Kasumi-1 (cell line): ENCODE data around the gene GTF2F2.
"Not testable (repeated sequence)": the region's sequence is repeated elsewhere in the genome, so short reads cannot be mapped to it uniquely, and the experiment has no call there.

Experiments used
- DNase-seq, 2 experiments: peaks; one replicate each; lab custom pipeline; 2025; lab: John Stamatoyannopoulos, UW

Gene GTF2F2

DNA sequence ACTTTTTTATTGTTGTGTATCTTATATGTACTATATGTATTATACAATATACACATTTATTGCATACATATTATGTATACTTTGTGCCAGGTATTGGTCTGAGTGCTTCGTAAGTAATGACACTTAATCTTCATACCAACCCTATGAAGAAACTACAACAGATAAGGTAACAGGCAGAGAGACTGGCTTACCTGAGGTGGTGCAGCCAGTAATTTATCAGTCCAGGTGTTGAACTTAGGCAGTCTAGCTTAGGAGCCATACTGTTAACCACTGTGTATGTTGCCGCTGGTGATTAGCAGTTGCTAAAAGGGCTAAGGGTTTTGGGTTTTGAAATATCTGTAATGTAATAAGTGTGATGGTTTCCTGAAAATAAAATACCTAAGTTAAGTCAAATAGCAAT is 134.1 kb downstream of the GTF2F2 start:
- DNase-seq, result no peak

DNA sequence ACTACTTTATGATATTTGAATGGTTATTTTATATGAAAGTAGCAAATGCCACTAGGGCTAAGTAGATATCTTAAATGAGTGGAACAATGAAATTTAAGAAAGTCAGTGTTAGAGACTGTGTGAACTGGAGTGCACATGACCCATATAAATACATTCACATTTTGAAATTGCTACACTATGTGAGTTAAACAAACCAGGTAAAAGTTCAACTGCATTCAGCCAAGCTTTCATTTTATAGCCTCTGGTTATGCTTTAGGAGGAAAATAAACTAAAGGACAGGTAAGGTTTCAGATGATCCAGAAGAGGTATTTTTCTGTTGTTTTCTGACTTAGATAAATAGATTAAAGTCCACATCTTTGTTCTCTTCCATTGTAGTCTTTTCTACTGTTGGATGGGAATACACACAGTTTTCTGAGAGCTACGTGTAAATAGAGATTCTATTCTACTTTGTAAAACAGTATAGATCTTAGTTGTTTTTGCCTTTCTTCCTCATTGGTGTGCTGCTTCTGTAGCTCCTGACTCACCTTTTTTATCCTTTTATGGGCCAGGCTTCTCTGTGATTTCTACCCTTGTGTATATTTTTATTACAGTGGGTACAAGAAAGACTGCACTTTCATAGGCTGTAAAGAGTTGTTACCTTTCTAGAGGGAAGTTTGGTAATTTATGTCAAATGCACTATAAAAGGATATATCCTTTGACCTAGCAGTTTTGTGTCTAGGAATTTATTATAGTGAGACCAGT is 135.1 kb downstream of the GTF2F2 start:
- no peak for DNase-seq

DNA sequence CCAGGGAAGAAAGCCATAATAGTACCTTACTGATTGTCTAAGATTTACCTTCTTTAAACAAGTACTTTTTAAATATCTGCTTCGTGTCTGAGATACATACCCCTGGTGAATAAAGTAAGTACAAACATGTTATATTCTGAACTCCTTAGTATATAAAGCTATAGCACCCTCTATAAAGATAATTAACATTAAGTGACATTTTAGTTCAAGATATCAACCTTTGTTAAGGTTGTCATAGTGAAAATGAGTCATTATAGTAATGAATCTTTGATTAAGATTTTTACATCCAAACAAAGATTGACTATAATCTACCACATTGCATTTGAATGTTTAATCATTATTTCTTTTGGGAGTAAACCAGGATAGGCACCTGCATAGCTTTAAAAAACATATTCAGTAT is 135.9 kb downstream of the GTF2F2 start:
- DNase-seq, result no peak

DNA sequence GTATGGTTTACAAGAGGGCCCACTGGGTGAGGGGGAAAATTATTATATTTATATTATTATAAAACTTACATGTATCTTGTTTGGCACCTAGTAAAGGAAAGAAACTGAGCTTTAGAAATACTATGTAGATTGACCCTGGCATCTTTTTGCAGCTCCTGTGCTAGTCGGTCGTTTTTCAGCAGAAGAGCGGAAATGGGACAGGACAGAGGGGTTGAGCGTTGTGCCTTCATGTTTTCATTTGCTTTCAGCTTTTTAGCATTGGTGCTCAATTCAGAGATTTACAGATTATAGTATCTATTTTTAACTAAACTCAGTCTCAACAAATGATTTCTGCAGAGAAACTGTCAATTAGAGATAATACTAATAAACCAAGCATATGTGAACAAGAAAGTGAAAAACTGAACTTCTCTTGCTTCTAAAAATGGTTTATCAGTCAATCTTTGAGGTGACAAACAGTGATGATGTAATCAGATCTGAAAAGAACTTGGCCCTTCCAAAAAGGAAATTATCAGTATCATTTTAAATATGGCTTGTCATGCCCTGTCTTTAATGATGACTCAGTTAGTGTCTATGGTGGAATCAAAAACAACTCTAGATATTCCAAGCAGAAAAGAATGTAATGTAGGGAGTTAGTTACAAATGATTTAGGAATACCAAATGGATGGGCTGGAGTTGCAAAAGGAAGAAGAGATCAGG is 137.5 kb downstream of the GTF2F2 start:
- DNase-seq, result no peak

DNA sequence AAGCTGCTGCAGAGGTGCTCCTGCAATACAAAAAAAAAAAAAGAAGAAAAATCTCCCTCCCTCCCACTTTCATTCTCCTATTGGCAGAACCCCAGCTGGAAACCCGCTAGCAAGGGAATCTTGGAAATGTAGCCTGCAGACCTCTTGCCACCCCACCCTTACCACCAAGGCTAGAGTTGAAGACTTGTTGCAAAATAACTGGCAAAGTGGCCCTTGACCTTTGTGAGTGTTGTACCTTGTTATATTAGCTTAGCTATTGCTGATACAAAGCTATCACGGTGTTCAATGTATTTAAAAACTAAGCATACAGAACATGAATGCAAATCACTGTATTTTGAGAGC is 138.0 kb downstream of the GTF2F2 start:
- no peak for DNase-seq

DNA sequence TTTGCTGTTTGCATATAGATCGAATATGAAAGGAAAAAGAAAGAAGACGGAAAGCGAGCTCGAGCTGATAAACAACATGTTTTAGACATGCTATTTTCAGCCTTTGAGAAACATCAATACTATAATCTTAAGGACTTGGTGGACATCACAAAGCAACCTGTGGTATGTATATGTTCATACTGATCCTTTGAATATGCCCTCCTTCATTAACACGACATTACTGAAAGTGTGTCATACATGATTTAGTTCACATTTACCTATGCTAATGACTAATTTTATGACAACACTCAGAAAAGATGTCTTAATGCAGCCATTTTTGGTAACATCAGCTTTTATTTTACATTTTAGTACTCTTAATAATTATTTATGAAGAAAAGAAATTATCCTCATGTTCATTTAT is 146.9 kb downstream of the GTF2F2 start:
- DNase-seq, result no peak

DNA sequence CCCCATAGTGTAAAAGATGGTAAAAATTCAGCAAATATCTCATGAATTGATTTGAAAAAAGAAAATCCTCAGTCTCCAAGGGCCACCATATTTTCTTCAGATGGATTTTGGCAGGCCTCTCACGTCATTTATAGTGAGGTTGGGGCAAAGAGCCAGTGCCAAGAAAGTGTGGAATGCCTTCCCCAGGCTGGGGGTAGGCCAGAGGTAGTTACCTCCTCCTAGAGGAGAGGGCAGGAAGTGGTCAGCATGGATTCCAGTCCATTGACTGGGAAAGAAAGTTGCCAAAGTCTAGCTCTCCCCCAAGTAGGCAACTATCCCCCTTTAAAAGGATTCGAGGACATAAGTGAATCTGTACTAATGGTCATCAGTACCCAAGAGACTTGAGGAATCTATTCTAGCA is 148.9 kb downstream of the GTF2F2 start:
- DNase-seq, result no peak

DNA sequence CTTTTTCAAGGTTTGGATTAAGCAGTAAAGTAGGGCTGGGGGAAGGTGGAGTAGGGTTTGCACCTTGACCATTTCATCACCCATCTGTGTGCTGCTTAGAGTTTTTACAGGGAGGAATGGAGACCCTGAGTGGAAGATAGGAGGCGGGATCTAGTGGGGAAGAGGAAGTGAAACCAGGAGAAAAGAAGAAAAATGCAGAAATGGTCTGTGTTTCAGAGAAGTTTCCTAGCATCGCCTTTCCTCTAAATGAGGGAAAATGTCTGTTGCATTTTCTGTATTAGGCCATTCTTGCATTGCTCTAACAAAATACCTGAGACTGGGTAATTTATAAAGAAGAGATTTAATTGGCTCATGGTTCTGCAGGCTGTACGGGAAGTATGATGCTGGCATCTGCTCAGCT is 156.6 kb downstream of the GTF2F2 start:
- DNase-seq, result no peak

DNA sequence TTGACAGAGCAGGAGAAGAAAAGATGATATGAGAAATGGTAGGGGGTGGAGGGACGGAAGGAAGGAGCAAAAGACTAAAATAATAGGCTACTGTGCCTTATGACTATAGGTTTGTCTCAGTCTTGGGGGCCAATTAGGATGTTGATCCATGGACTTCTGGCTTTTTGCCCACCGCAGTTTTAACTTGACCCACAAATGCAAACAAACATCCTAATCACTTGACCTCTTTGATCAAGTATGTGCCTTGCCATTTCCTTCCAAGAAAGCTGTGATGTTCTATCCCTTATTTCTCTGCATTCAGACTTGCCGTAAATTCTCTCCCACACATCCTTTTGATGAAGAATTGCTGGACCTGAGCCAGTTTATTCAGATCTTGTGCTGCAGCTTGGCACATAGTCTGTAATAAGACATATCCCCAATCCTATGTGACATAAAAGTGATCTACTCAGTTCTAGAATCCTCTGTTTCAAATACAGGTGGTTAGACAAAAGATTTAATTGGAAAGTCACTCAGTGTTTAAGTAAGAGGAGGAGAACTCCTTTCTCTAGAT is 157.9 kb downstream of the GTF2F2 start:
- no peak for DNase-seq

DNA sequence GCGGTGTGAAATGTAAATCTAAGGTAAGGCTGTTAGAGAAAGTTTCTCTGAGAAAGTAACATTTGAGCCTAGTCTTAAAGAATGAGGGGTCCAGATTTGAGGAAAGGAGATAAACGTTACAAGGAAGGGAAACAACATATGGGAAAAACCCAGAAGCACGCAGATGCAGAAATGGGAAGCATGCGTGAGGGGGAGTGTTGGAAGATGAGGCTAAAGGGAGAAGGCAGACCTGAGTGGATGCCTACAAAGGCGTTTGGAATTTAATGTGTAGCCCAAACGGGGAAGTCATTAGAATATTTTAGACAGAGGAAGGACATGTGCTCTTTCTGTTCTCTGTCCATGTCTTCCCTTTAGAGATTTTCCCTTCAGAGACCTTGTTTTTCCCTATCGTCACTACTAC is 159.7 kb downstream of the GTF2F2 start:
- DNase-seq, result no peak

DNA sequence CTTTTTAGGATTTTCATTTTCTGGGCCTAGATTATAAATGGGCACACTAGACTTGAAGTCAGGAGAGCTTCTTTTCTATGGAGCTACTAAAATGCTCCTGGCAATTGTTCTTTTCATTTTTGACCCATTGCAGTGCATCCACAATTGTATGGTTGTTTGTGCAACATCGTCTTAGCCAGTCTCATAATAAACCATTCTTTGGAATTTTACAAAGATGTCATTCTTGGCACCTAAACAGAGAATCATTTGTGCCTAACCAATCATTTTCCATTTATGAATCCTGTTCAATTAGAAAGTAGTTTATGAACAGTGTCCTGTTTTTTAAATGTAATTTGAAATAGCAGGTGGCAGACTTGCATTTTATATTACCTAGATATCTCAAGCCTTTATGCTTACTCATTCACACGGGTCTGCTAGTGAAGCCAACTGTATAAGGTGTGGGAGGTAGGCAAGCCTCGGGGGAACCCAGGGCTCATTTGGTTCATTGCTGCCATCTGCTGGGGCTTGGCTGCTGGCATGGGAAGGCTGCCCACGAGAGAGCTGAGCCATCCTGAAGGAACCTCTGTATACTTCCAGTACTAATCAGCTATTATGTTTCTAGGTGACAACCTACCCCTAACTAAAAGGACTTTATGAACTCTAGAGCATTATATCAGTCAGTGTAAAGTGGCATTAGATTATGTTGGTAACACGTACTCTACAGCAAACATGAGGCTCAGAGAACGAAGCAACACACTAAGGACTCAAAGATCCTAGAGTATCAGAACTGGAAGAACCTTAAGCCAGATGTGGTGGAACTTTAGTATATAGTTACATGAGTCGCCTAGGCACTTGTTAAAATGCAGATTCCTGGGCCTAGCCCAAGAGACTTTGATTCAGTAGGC is 160.7 kb downstream of the GTF2F2 start:
- peak; percentile 40 to 56 for DNase-seq

DNA sequence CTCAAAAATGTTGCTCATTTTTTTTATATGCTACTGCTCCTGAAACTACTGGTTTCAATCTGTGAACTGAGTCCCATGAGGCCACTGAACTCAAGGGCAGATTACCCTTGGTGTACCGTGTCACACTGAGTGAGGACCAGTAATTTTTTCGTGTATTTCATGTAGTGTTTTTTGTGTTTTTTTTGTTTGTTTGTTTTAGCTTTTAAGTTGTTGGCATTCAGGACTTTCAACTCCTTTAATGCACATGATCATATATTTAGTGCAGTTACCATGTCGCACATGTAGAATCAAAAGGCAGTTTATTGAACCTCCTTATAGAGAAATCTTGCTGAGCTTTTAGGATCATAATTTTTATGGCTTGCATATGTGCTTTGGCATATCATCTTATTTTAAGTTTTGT is 162.7 kb downstream of the GTF2F2 start:
- DNase-seq, result no peak

DNA sequence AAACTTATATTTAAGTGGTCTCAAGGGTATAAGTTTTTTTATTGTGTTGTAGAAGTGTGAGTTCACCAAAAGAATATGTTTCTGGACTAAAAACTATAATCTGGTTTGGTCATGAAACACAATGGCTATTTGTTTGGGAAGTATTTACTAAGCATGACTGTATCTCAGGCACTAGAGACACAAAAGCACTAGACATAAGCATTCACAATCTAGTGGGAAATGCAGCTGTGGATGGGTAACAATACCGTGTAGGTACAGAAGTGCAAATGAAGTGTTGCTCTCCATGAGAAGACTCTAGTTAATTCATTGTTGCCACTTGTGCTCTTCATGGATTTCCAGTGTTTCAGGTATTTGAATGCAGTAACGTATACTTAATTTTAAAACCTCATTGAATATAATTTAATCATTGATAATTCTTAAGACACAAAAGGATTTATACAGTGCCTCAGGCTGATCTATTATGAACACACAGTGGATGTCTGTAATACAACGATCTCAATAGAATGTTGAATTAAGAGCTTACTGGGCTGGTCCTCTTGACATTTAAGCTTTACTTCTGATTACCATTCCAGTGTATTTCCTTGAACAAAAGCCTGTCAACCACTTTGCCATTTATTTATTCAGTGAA is 169.7 kb downstream of the GTF2F2 start:
- DNase-seq, result no peak

DNA sequence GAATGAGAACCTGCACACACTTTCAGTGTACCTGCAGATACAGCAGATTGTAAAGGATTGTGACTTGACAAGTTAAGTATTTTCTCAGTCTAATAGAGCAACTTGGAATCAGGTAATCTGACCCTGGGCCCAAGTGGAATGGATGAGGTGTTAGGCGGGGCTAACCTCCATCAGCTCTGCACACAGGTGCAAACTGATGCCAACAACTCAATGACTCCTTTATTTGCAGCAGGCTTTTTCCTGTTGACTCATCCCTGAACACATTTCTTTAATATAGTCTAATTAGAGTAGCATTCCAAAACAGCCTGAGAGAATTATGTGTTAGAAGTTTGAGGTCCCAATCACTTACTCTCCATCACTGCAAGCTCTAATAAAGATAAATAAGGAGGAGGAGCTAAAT is 171.9 kb downstream of the GTF2F2 start:
- no peak for DNase-seq

DNA sequence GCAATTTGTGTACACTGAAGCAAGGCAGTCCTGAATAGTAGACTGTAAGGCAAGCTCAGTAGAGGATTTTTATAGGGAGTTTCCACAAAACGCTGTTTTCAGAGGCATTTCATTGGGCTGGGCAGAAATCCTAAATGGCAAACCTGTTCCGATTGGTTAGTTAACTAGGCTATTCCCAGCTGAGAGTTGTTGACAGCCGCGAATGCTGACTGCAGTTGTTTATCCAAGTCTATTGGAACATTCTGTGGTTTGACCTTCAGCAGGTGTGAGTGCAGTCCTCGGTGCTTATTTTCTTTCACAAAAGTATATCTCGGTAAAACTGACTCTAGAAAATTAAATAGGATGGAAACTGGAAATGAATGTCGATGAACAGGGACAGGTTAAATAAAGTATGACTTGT is 175.2 kb downstream of the GTF2F2 start:
- no peak for DNase-seq

DNA sequence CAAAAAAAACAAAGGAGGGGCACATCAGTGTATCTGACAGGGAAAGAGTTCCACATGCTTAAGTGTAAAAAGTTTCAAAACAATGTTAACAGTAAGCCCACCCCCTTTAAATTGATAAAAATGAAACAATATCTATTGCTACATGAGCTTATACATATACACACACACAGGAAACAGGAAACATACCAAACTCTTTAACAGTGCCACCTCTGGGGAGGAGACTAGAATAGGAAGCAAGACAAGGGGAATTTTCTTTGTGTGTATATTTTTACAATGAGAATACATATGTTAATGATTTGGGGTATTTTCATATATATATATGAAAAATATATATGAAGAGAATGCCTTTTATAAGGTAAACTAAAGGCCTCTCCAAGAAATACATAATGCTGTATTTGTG is 175.9 kb downstream of the GTF2F2 start:
- peak; percentile 6 to 47 for DNase-seq

DNA sequence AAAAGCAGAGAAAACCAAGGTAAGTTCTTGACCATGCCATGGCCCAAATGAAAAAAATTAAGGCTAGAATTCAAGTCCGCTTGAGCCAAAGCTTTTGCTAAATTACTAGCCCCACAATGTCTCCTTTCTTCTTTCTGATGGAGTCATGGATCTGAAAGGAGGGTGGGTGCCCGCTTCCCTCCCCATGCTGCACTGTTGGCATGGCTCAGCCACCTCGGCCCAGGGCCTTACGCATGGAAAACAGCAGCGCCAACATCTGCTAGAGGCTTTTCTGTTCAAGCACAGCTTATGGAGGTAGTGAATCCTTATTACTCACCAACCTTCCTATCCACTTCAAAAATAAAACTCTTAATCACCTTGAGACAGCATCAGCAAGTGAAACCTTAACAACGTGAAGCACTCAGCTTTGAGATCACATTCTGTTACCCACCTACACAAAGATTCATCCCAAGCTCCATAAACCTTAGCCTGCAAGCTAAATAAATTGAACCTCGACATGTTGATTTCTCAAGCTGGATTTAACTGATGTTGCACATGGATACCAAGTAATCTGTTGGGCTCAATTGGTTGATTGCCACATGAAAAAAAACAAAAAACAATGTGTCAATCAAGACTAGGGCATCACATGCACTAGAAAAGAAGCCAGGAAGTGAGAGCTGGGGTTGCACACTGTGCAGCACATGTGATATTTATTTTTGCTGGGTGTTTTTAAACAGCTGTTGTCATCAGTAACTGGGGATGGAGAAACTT is 177.3 kb downstream of the GTF2F2 start:
- DNase-seq, result no peak

DNA sequence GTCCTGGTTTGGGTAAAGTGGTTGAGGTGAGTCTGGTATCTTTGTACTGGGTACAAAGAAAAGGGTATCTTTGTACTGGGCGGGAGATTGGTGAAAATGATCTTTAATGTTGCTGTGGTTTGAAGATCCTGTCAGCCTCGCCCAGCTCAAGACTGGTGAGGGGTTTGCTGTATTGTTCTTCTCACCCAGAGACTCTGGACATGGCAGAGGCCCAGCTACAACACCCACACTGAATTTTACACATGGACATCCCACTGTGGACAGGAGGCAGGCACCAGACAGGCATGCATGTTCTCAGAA is 177.8 kb downstream of the GTF2F2 start:
- DNase-seq, result no peak

DNA sequence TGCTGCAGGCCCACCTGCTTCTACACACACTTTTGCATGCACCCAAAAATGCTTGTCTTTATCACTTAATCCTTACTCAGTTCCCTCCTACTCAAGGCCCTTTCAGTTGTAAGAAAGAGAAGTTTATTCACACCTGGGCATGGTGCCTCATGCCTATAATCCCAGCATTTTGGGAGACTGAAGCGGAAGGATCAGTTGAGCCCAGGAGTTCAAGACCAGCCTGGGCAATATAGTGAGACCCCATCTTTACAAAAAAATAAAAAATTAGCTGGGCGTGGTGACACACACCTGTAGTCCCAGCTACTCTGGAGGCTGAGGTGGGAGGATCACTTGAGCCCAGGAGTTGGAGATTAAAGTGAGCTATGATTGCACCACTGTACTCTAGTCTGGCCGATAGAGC is 178.2 kb downstream of the GTF2F2 start:
- not testable (repeated sequence) for DNase-seq

DNA sequence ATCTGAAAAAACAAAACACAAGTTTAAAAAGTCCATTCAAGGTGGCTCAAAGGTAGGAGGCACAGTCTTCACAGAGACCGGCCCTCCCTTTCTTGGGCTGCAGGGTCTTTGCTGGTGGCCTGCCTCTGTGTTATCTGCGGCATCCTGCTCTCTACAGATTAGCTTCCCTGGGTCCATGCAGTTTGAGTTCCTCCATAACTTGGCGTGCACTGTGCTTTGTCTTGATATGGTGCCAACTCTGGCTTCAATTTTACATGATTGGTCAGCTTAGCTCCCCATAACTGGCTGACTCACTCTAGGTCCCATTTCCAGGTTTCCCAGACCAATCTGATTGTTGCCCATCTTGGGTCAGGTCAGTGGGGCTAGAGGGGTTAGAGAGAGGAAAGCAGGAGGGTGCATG is 178.9 kb downstream of the GTF2F2 start:
- no peak for DNase-seq

DNA sequence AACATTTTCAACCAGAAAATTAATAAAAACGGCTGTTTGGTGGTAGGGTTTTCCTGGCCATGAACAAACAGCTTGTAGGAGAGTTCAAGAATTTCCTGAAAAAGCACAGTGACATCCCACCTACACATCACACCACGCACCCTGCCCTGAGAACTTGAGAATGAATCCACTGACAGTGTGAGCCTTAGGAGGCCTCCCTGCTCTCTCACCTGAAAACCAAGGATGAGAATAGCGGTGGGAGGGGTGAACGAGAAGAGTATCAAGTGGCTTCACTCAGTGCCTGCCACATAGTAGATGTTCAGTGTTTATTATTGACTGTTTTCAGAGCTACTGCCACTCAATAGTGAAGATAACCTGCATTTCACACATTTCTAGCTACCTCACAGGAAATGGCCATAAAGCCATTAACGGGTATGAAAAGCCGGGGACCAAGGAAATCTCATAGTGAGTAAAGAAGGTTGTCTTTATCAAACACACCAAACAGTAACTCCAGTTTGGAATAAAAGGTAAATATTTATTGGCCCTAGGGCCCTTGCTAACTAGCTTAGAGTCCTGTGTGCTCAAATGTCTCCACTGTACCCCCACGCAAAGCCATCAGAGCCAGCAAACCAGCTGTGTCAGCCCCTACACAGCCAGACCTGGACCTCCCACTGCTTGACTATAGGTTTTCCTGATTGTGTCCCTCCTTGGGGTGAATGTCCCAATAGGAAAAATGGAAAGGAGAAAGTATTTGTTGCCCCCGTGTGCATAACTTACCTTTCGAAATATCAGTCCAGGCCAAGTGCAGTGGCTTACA is 180.1 kb downstream of the GTF2F2 start:
- DNase-seq, result no peak
